GM21423 (cell line): ENCODE results near the gene MOBP.

Source experiments
- ATAC-seq: cut with Tn5 transposase; IDR thresholded peaks from one replicate; pipeline ENCODE4 v1.9.1; 2021; ENCODE audit warnings: mild to moderate bottlenecking, moderate library complexity; ENCODE audit not compliant: unreplicated experiment

MOBP gene

GRCh38 chr3:39533226-39533625 is 65.7 kb downstream of the MOBP start:
- no peak for ATAC-seq

DNA sequence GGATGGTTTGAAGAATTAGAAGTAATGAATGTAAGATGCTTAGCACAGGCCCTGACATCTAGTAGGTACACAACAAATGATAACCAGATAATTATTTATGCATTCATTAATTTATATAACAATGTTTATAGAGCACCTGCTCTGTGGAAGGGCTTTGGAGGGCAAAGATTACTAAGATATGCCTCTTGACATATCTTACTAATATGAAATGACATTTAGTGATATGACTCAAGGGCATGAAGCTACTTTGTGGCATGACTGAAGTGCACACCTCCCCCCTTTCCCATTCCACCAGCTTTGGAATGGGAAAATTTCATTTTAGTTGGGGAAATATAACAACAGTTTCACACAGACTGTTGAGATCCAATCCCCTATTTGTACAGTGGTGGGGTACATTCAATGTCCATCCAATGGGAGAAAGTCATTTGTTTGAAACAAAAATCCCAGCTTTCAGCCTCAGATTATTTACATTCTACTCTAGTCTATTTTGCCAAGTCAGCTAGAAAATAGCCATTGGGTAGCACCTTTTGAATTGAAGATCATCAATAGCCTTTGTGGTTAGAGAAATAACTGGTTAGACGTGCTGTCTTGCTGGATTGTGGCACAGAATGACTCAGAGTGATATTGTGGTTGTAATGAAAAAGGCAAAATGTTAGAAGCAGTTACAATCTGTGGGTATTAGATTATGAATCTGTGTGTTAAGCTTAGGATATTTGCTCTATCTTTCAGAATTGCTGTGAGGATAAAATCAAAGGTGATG is 72.9 kb downstream of the MOBP start:
- no peak for ATAC-seq

- no peak for ATAC-seq
Observed at GRCh38 chr3:39541442-39541841, 74.0 kb downstream of the MOBP start.

GRCh38 chr3:39541917-39542329 is 74.4 kb downstream of the MOBP start:
- no peak for ATAC-seq

DNA sequence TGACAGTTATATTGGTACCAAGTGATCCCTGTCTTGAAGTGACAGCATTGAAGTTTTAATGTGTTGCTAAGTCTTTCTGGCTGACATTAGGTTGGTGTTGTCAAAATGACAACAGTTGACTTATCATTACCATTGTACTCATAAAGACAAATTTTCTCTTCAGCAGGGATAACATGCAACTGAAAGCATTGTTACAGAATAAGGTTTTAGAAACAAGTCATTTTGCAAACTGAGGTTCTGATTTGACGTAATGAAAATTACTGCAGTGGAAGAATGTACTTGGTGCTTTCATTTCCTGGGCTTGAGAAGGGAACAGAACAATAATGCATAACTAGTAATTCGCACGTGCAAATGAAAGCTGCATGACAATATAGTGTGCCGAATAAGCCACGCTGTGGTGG is 75.1 kb downstream of the MOBP start:
- no peak for ATAC-seq

GRCh38 chr3:39548282-39548681 is 80.8 kb downstream of the MOBP start:
- no peak for ATAC-seq

DNA sequence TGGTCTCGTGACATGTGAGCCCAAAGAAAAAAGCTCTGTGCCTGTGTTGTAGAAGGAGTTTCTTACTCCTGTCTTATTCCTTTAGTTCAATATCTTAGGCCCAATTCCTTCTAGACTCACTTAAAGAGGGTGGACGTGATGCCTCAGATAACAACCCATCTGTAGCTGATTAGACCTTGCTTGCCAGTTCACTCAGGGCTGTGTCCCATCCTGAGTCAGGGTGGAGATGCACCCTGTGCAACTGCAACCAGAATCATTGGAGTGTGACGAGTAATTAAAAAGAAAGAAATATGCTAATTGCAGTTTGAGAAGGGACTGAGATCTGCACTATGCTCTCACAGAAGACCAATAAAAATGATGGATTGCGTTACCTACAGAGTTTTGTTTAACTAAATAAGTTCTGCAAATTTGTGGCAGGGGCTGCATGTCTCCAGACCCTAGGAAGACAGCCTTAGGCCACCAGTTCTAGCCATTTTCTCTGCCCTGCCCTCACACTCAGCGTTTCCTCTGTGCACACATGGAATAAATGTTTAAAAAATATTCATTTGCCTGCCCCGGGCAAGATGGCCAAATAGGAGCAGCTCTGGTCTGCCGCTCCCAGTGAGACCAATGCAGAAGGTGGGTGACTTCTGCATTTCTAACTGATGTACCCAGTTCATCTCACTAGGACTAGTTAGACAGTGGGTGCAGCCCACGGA is 83.0 kb downstream of the MOBP start:
- no peak for ATAC-seq
